Neutrophil (primary cell): ENCODE data around the gene ACVR2B.

ENCODE experiments used
- H3K27ac ChIP-seq: fragments of 200-600 bp; sonication (generic); 2 replicates; pipeline ENCODE4 v1.5.1; 2016; ENCODE audit warnings: mild to moderate bottlenecking, moderate library complexity
- H3K27me3 ChIP-seq: fragments of 200-600 bp; sonication (generic); 2 replicates; pipeline ENCODE4 v1.6.0; 2016; ENCODE audit warnings: mild to moderate bottlenecking
- H3K36me3 ChIP-seq: fragments of 200-600 bp; sonication (generic); 2 replicates; pipeline ENCODE4 v1.5.1; 2017
- H3K4me1 ChIP-seq, 2 experiments: fragments of 200-600 bp in 1 of 2; sonication (generic) in 1 of 2; 1 replicate in 1 of 2; 2 replicates in 1 of 2; pipeline versions ENCODE4 v1.5.1 to v1.6.1; 2013 to 2016; ENCODE audit warnings: low read depth in 1 of 2, low read length in 1 of 2, mild to moderate bottlenecking in 1 of 2, moderate library complexity in 1 of 2; ENCODE audit not compliant: control insufficient read depth in 1 of 2, insufficient read depth in 1 of 2
- H3K4me3 ChIP-seq, 2 experiments: fragments of 200-600 bp in 1 of 2; sonication (generic) in 1 of 2; 1 replicate in 1 of 2; 2 replicates in 1 of 2; pipeline ENCODE4 v1.5.1; 2013 to 2016; ENCODE audit warnings: low read depth in 1 of 2, low read length in 1 of 2, mild to moderate bottlenecking in 1 of 2, moderate library complexity in 1 of 2
- H3K9me3 ChIP-seq: fragments of 200-600 bp; sonication (generic); 2 replicates; pipeline ENCODE4 v1.5.1; 2016
- CTCF ChIP-seq: fragments of 200-600 bp; sonication (generic); IDR thresholded peaks from 2 replicates; pipeline ENCODE4 v1.5.1; 2016; ENCODE audit warnings: antibody characterized with exemption

ACVR2B gene

GRCh38 chr3:38469852-38470251, 16.2 kb downstream of the ACVR2B start:
- no peak for TF ChIP-seq CTCF
- Histone ChIP-seq H3K4me1 (no peaks in the 10 kb centered on the region), H3K9me3 (peaks cover 7% of the 10 kb centered on the region), H3K27me3 (no peaks in the 10 kb centered on the region), H3K27ac (no peak overlapping the region), H3K4me3 (no peak overlapping the region), H3K36me3 (no peaks in the 10 kb centered on the region)

GRCh38 chr3:38471260-38471857, 17.7 kb downstream of the ACVR2B start:
- Histone ChIP-seq H3K9me3 (peaks cover 7% of the 10 kb centered on the region), H3K36me3 (no peaks in the 10 kb centered on the region), H3K4me3 (no peak overlapping the region), H3K27me3 (no peaks in the 10 kb centered on the region), H3K4me1 (no peaks in the 10 kb centered on the region), H3K27ac (no peak overlapping the region)
- no peak for TF ChIP-seq CTCF

DNA sequence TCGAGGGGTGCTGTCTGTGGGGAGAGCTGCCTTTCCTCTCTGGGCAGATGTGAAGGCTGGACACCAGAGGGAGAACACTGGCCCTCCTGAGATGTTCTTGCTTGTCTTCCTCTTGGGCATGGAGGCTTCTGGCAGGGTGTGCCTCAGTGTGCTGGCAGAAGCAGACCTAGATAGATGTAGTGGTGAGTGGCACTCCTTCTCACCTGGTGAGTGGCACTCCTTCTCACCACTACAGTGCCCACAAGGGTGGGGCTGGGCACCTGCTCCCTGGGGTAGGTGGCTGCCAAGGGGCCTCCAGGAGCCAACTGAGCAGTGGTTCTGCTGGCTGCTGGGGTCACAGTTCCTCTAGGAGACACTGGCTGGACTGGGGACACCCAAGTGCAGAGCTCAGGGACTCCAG, 18.7 kb downstream of the ACVR2B start:
- no peaks in the 10 kb centered on the region for H3K4me1 ChIP-seq

DNA sequence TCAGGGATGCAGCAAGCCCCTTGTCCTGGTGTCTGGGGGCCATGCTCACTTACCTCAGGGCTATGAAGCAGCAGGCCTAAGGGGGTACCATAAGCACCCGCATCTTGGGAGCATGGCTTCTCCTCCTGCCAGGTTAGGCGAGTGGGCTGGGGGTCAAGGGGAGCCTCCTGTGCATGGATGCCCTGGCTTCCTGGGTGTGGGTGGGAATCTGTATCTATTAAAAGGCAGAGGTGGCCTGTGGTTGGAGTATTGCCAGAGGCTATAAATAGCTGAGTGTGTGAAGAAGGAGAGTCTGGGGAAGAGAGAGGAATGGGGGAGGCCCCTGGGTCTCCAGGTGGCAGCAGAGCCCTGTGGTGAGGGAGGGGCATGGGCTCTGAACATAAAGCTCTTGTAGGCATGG, 19.5 kb downstream of the ACVR2B start:
- TF ChIP-seq CTCF: no peak
- H3K4me1 ChIP-seq: no peaks in the 10 kb centered on the region
- no peak overlapping the region for H3K27ac ChIP-seq
- H3K36me3 ChIP-seq: no peaks in the 10 kb centered on the region
- peaks cover 7% of the 10 kb centered on the region for H3K9me3 ChIP-seq
- H3K27me3 ChIP-seq: no peaks in the 10 kb centered on the region
- no peak overlapping the region for H3K4me3 ChIP-seq

More for the DNA sequence above, 18.7 kb downstream of the ACVR2B start:
- Histone ChIP-seq H3K9me3 (peaks cover 7% of the 10 kb centered on the region), H3K27ac (no peak overlapping the region), H3K36me3 (no peaks in the 10 kb centered on the region), H3K27me3 (no peaks in the 10 kb centered on the region), H3K4me3 (no peak overlapping the region)
- TF ChIP-seq CTCF: no peak

DNA sequence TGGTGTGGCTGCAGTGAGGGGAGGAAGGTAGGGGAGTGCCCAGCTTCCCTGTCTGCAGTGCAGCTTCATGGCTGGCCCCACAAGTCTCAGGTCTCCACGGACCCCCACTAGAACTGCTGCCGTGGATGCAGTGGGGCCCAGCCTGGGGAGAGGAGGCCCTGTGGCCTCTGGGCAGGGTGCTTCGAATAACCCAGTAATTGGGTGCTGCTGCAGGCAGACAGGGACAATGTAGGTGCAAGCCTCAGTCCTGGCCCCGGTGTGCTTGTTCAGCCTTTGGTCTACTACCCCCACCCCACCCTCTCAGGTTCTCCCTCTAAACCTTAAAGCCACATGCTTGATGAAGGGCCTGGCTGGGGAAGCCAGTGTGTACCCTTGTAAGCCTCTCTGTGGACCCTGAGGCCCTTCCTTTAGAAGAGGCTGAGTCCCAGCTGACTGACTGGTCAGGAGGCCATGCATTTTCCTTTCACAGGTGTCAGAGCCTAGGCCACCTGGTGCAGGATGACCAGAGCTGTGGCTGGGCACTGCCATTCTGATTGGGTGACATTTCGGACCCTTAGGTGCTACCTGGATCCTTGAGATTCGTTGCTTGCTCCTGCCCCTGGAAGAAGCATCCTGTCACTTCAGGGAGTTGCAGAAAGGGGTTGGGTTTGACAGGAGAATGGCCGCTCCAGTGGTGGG, 21.4 kb downstream of the ACVR2B start:
- H3K27ac ChIP-seq: no peak overlapping the region

More for the DNA sequence above, 21.4 kb downstream of the ACVR2B start:
- Histone ChIP-seq H3K9me3 (no peaks in the 10 kb centered on the region), H3K36me3 (no peaks in the 10 kb centered on the region), H3K4me1 (no peaks in the 10 kb centered on the region), H3K4me3 (no peak overlapping the region), H3K27me3 (no peaks in the 10 kb centered on the region)
- TF ChIP-seq CTCF: no peak
